ENCODE data around the gene PSMD7.
"Not testable (repeated sequence)": the region's sequence is repeated elsewhere in the genome, so short reads cannot be mapped to it uniquely, and the experiment has no call there.

The PSMD7 gene

GRCh38 chr16:74320707-74321106 is 24.1 kb downstream of the PSMD7 start:
- H3K9me3 ChIP-seq (ENCODE audit: severe bottlenecking): no peaks in the 10 kb centered on the region
- no peak for DNase-seq (ENCODE audit: low spot score)
- H3K27me3 ChIP-seq (ENCODE audit: insufficient read depth, poor library complexity, severe bottlenecking): no peaks in the 10 kb centered on the region
- H3K4me3 ChIP-seq (ENCODE audit: severe bottlenecking): no peak overlapping the region
- TF ChIP-seq CTCF (IDR thresholded peaks at IDR 0.05; ENCODE audit: poor library complexity, severe bottlenecking): no peak
- peaks cover 7% of the 10 kb centered on the region; the same call in 1 of the 2 replicates for H3K36me3 ChIP-seq (ENCODE audit: low read depth)
- no peak overlapping the region for H3K27ac ChIP-seq (ENCODE audit: poor library complexity, severe bottlenecking)
- no peaks in the 10 kb centered on the region for H3K4me1 ChIP-seq (ENCODE audit: insufficient read depth, poor library complexity, severe bottlenecking)
- ATAC-seq (ENCODE audit: low read depth): no peak

GRCh38 chr16:74321356-74321755 is 24.7 kb downstream of the PSMD7 start:
- no peaks in the 10 kb centered on the region for H3K27me3 ChIP-seq (ENCODE audit: insufficient read depth, poor library complexity, severe bottlenecking)
- no peak for ATAC-seq (ENCODE audit: low read depth)
- no peaks in the 10 kb centered on the region for H3K4me1 ChIP-seq (ENCODE audit: insufficient read depth, poor library complexity, severe bottlenecking)
- H3K36me3 ChIP-seq (ENCODE audit: low read depth): peaks cover 13% of the 10 kb centered on the region
- no peak for TF ChIP-seq CTCF (IDR thresholded peaks at IDR 0.05; ENCODE audit: poor library complexity, severe bottlenecking)
- H3K9me3 ChIP-seq (ENCODE audit: severe bottlenecking): no peaks in the 10 kb centered on the region
- H3K4me3 ChIP-seq (ENCODE audit: severe bottlenecking): no peak overlapping the region
- DNase-seq (ENCODE audit: low spot score): no peak
- no peak overlapping the region for H3K27ac ChIP-seq (ENCODE audit: poor library complexity, severe bottlenecking)

GRCh38 chr16:74322301-74322710 is 25.7 kb downstream of the PSMD7 start:
- TF ChIP-seq CTCF (IDR thresholded peaks at IDR 0.05; ENCODE audit: poor library complexity, severe bottlenecking): no peak
- Histone ChIP-seq H3K4me3 (ENCODE audit: severe bottlenecking) (no peak overlapping the region), H3K27me3 (ENCODE audit: insufficient read depth, poor library complexity, severe bottlenecking) (no peaks in the 10 kb centered on the region), H3K36me3 (ENCODE audit: low read depth) (peaks cover 23% of the 10 kb centered on the region), H3K27ac (ENCODE audit: poor library complexity, severe bottlenecking) (no peak overlapping the region), H3K4me1 (ENCODE audit: insufficient read depth, poor library complexity, severe bottlenecking) (no peaks in the 10 kb centered on the region), H3K9me3 (ENCODE audit: severe bottlenecking) (no peaks in the 10 kb centered on the region)
- ATAC-seq (ENCODE audit: low read depth) (no peak), DNase-seq (ENCODE audit: low spot score) (no peak)

- H3K4me1 ChIP-seq (ENCODE audit: insufficient read depth, poor library complexity, severe bottlenecking); H3K4me3 ChIP-seq (ENCODE audit: severe bottlenecking); H3K27ac ChIP-seq (ENCODE audit: poor library complexity, severe bottlenecking); H3K27me3 ChIP-seq (ENCODE audit: insufficient read depth, poor library complexity, severe bottlenecking); DNase-seq (ENCODE audit: low spot score); ATAC-seq (ENCODE audit: low read depth); H3K9me3 ChIP-seq (ENCODE audit: severe bottlenecking): not testable (repeated sequence)
- H3K36me3 ChIP-seq (ENCODE audit: low read depth): peaks cover 29% of the 10 kb centered on the region
Observed at GRCh38 chr16:74324777-74325176, 28.2 kb downstream of the PSMD7 start.

GRCh38 chr16:74325641-74326040 is 29.0 kb downstream of the PSMD7 start:
- Histone ChIP-seq H3K36me3 (ENCODE audit: low read depth) (peaks cover 29% of the 10 kb centered on the region), H3K27ac (ENCODE audit: poor library complexity, severe bottlenecking) (no peak overlapping the region), H3K4me3 (ENCODE audit: severe bottlenecking) (no peak overlapping the region), H3K27me3 (ENCODE audit: insufficient read depth, poor library complexity, severe bottlenecking) (no peaks in the 10 kb centered on the region), H3K4me1 (ENCODE audit: insufficient read depth, poor library complexity, severe bottlenecking) (no peaks in the 10 kb centered on the region), H3K9me3 (ENCODE audit: severe bottlenecking) (no peaks in the 10 kb centered on the region)
- no peak for TF ChIP-seq CTCF (IDR thresholded peaks at IDR 0.05; ENCODE audit: poor library complexity, severe bottlenecking)
- no peak for ATAC-seq (ENCODE audit: low read depth)
- DNase-seq (ENCODE audit: low spot score): no peak

- not testable (repeated sequence) for DNase-seq (ENCODE audit: low spot score); H3K27me3 ChIP-seq (ENCODE audit: insufficient read depth, poor library complexity, severe bottlenecking); H3K9me3 ChIP-seq (ENCODE audit: severe bottlenecking); H3K4me3 ChIP-seq (ENCODE audit: severe bottlenecking); ATAC-seq (ENCODE audit: low read depth); H3K4me1 ChIP-seq (ENCODE audit: insufficient read depth, poor library complexity, severe bottlenecking); H3K27ac ChIP-seq (ENCODE audit: poor library complexity, severe bottlenecking)
- peaks cover 22% of the 10 kb centered on the region for H3K36me3 ChIP-seq (ENCODE audit: low read depth)
Observed at GRCh38 chr16:74328346-74328745, 31.7 kb downstream of the PSMD7 start.

GRCh38 chr16:74332469-74332868 is 35.9 kb downstream of the PSMD7 start:
- ATAC-seq (ENCODE audit: low read depth); DNase-seq (ENCODE audit: low spot score); H3K4me1 ChIP-seq (ENCODE audit: insufficient read depth, poor library complexity, severe bottlenecking); H3K36me3 ChIP-seq (ENCODE audit: low read depth); H3K27ac ChIP-seq (ENCODE audit: poor library complexity, severe bottlenecking); H3K9me3 ChIP-seq (ENCODE audit: severe bottlenecking); H3K27me3 ChIP-seq (ENCODE audit: insufficient read depth, poor library complexity, severe bottlenecking); H3K4me3 ChIP-seq (ENCODE audit: severe bottlenecking): not testable (repeated sequence)

- not testable (repeated sequence) for ATAC-seq (ENCODE audit: low read depth); DNase-seq (ENCODE audit: low spot score); H3K27me3 ChIP-seq (ENCODE audit: insufficient read depth, poor library complexity, severe bottlenecking)
Observed at GRCh38 chr16:74337506-74337905, 40.9 kb downstream of the PSMD7 start.

More at GRCh38 chr16:74337506-74337905, 40.9 kb downstream of the PSMD7 start:
- H3K36me3 ChIP-seq (ENCODE audit: low read depth): peaks cover 10% of the 10 kb centered on the region
- H3K27ac ChIP-seq (ENCODE audit: poor library complexity, severe bottlenecking); H3K4me1 ChIP-seq (ENCODE audit: insufficient read depth, poor library complexity, severe bottlenecking); H3K4me3 ChIP-seq (ENCODE audit: severe bottlenecking); H3K9me3 ChIP-seq (ENCODE audit: severe bottlenecking): not testable (repeated sequence)
